Measurements from ENCODE around the gene TNNT1. TPM values are rescaled to one million over a fixed set of nuclear protein-coding genes. Genes with fewer than 3 reads are reported as not detected.
A peak's percentile ranks its signal among the peaks of the same experiment; 100 is the strongest.

Gene TNNT1
- total RNA-seq, 1 donor from 2014 or later, result 1.2 TPM

- H3K27me3 ChIP-seq, result peaks cover 30% of the 10 kb centered on the region
- H3K4me3 ChIP-seq, result no peak overlapping the region
- ATAC-seq (no peak), DNase-seq (no peak)
- no peaks in the 10 kb centered on the region for H3K4me1 ChIP-seq
- no peaks in the 10 kb centered on the region for H3K36me3 ChIP-seq
- TF ChIP-seq CTCF (IDR thresholded peaks at IDR 0.05), result no peak
- intact Hi-C loops (cut with DNase I), result no loop called here
- no peaks in the 10 kb centered on the region for H3K9me3 ChIP-seq
- no peak overlapping the region for H3K27ac ChIP-seq
Observed at GRCh38 chr19:55153652-55154264, 4.8 kb upstream of the TNNT1 start.

- no peak for ATAC-seq
- H3K27me3 ChIP-seq, result peaks cover 27% of the 10 kb centered on the region
- no peak for DNase-seq
- no peak for TF ChIP-seq CTCF (IDR thresholded peaks at IDR 0.05)
- H3K27ac ChIP-seq, result no peak overlapping the region
- H3K4me3 ChIP-seq, result no peak overlapping the region
- no peaks in the 10 kb centered on the region for H3K4me1 ChIP-seq
- H3K9me3 ChIP-seq, result no peaks in the 10 kb centered on the region
- no peaks in the 10 kb centered on the region for H3K36me3 ChIP-seq
- intact Hi-C loops (cut with DNase I), result no loop called here
Observed at GRCh38 chr19:55152017-55152416, 3.0 kb upstream of the TNNT1 start.

GRCh38 chr19:55147545-55148251 is 1.3 kb downstream of the TNNT1 start:
- Histone ChIP-seq H3K9me3 (no peaks in the 10 kb centered on the region), H3K4me1 (no peaks in the 10 kb centered on the region), H3K27ac (no peak overlapping the region), H3K27me3 (peaks cover 52% of the 10 kb centered on the region), H3K4me3 (no peak overlapping the region), H3K36me3 (no peaks in the 10 kb centered on the region)
- TF ChIP-seq CTCF (IDR thresholded peaks at IDR 0.05), result no peak
- DNase-seq (no peak), ATAC-seq (no peak)
- intact Hi-C loops (cut with DNase I), result no loop called here

GRCh38 chr19:55146705-55147273 is 2.2 kb downstream of the TNNT1 start:
- Histone ChIP-seq H3K4me1 (no peaks in the 10 kb centered on the region), H3K27me3 (peaks cover 60% of the 10 kb centered on the region), H3K4me3 (no peak overlapping the region), H3K36me3 (no peaks in the 10 kb centered on the region), H3K27ac (no peak overlapping the region), H3K9me3 (no peaks in the 10 kb centered on the region)
- intact Hi-C loops (cut with DNase I), result no loop called here
- no peak for TF ChIP-seq CTCF (IDR thresholded peaks at IDR 0.05)
- DNase-seq (no peak), ATAC-seq (peak; percentile 8)

- Histone ChIP-seq H3K4me1 (no peaks in the 10 kb centered on the region), H3K27me3 (peaks cover 65% of the 10 kb centered on the region), H3K36me3 (no peaks in the 10 kb centered on the region), H3K27ac (no peak overlapping the region), H3K4me3 (no peak overlapping the region), H3K9me3 (no peaks in the 10 kb centered on the region)
- peak; percentile 27 for TF ChIP-seq CTCF (IDR thresholded peaks at IDR 0.05)
- DNase-seq (no peak), ATAC-seq (peak; percentile 22)
- intact Hi-C loops (cut with DNase I), result no loop called here
Observed at GRCh38 chr19:55146078-55146704, 2.8 kb downstream of the TNNT1 start.
